ENCODE results near the gene NRCAM. TPM values are rescaled to one million over a fixed set of nuclear protein-coding genes. Genes with fewer than 3 reads are reported as not detected.

NRCAM gene
- total RNA-seq, 6 donors from 2014 or later = 2.5 to 23.0 (median 5.0) TPM

- DNase-seq (no peak), ATAC-seq (ENCODE audit: low FRiP score in 2 of 2) (no peak)
- Histone ChIP-seq H3K4me3 (no peak overlapping the region), H3K36me3 (no peaks in the 10 kb centered on the region), H3K27me3 (no peaks in the 10 kb centered on the region), H3K9me3 (no peaks in the 10 kb centered on the region), H3K4me1 (no peaks in the 10 kb centered on the region), H3K27ac (no peak overlapping the region)
- WGBS, 2 donors = 68 to 72% methylated on average over 11 of the region's 11 CpGs
- TF ChIP-seq POLR2AphosphoS5 (IDR thresholded peaks at IDR 0.05) = no peak
- TF ChIP-seq POLR2A (IDR thresholded peaks at IDR 0.05) = no peak
- no peak for TF ChIP-seq EP300 (IDR thresholded peaks at IDR 0.05)
- TF ChIP-seq CTCF (IDR thresholded peaks at IDR 0.05) = no peak
Observed at GRCh38 chr7:108239501-108240225, 216.6 kb downstream of the NRCAM start.

- Histone ChIP-seq H3K27me3 (no peaks in the 10 kb centered on the region), H3K9me3 (no peaks in the 10 kb centered on the region), H3K4me1 (no peaks in the 10 kb centered on the region), H3K4me3 (no peak overlapping the region), H3K27ac (no peak overlapping the region), H3K36me3 (no peaks in the 10 kb centered on the region)
- ATAC-seq (ENCODE audit: low FRiP score in 2 of 2) (no peak), DNase-seq (no peak)
- TF ChIP-seq CTCF (IDR thresholded peaks at IDR 0.05) = no peak
- TF ChIP-seq POLR2A (IDR thresholded peaks at IDR 0.05) = no peak
- TF ChIP-seq POLR2AphosphoS5 (IDR thresholded peaks at IDR 0.05) = no peak
- no peak for TF ChIP-seq EP300 (IDR thresholded peaks at IDR 0.05)
- 60 to 66% methylated on average over 2 of the region's 2 CpGs for WGBS, 2 donors
Observed at GRCh38 chr7:108236681-108237415, 219.4 kb downstream of the NRCAM start.

GRCh38 chr7:108235451-108236061 lies 220.7 kb downstream of the NRCAM start:
- Histone ChIP-seq H3K4me3 (no peak overlapping the region), H3K9me3 (no peaks in the 10 kb centered on the region), H3K4me1 (no peaks in the 10 kb centered on the region), H3K27ac (no peak overlapping the region), H3K36me3 (no peaks in the 10 kb centered on the region), H3K27me3 (no peaks in the 10 kb centered on the region)
- 77 to 86% methylated on average over 4 of the region's 4 CpGs for WGBS, 2 donors
- DNase-seq (no peak), ATAC-seq (ENCODE audit: low FRiP score in 2 of 2) (no peak)
- TF ChIP-seq POLR2A (IDR thresholded peaks at IDR 0.05) (no peak), CTCF (IDR thresholded peaks at IDR 0.05) (no peak), POLR2AphosphoS5 (IDR thresholded peaks at IDR 0.05) (no peak), EP300 (IDR thresholded peaks at IDR 0.05) (no peak)

GRCh38 chr7:108234971-108235450 lies 221.2 kb downstream of the NRCAM start:
- no peaks in the 10 kb centered on the region for H3K36me3 ChIP-seq
- no peak overlapping the region for H3K27ac ChIP-seq
- ATAC-seq (ENCODE audit: low FRiP score in 2 of 2) = no peak
- DNase-seq = no peak
- no peaks in the 10 kb centered on the region for H3K4me1 ChIP-seq
- no peaks in the 10 kb centered on the region for H3K9me3 ChIP-seq
- no peaks in the 10 kb centered on the region for H3K27me3 ChIP-seq
- H3K4me3 ChIP-seq = no peak overlapping the region
- no peak for TF ChIP-seq CTCF (IDR thresholded peaks at IDR 0.05)
- TF ChIP-seq EP300 (IDR thresholded peaks at IDR 0.05) = no peak
- TF ChIP-seq POLR2AphosphoS5 (IDR thresholded peaks at IDR 0.05) = no peak
- TF ChIP-seq POLR2A (IDR thresholded peaks at IDR 0.05) = no peak
